ENCODE measurements around the gene CLEC11A. TPM values are rescaled to one million over a fixed set of nuclear protein-coding genes. Genes with fewer than 3 reads are reported as not detected.

The CLEC11A gene
- polyA plus RNA-seq, 1 donor (not counting 4 experiments of a cell fraction or from before 2014, with no cell fraction given) = 0.56 TPM

GRCh38 chr19:50702158-50702870 lies 20.9 kb upstream of the CLEC11A start:
- Histone ChIP-seq H4K20me1 (ENCODE audit: control insufficient read depth, extremely low read depth, insufficient read depth, low read length) (no peaks in the 10 kb centered on the region), H3K9me3 (ENCODE audit: control insufficient read depth, low read depth, low read length) (no peaks in the 10 kb centered on the region), H3K36me3 (ENCODE audit: control insufficient read depth in 2 of 2, extremely low read depth in 1 of 2, insufficient read depth in 2 of 2, low read length in 2 of 2) (no peaks in the 10 kb centered on the region), H3K79me2 (ENCODE audit: control insufficient read depth, insufficient read depth, low read length) (no peaks in the 10 kb centered on the region), H2AFZ (ENCODE audit: control insufficient read depth, low read length) (no peak overlapping the region), H3K4me1 (ENCODE audit: control insufficient read depth, extremely low read depth, insufficient read depth, low read length) (no peaks in the 10 kb centered on the region), H3K9ac (ENCODE audit: control insufficient read depth, extremely low read depth, insufficient read depth, low read length) (no peak overlapping the region), H3K27ac (ENCODE audit: control insufficient read depth, insufficient read depth, low read length) (no peak overlapping the region), H3K4me3 (ENCODE audit: control insufficient read depth in 2 of 3, extremely low read depth in 1 of 3, insufficient read depth in 2 of 3, low read depth in 1 of 3, low read length in 3 of 3) (no peak overlapping the region), H3K27me3 (ENCODE audit: control insufficient read depth, extremely low read depth, insufficient read depth, low read length) (peaks cover 14% of the 10 kb centered on the region), H3K4me2 (ENCODE audit: control insufficient read depth, extremely low read depth, insufficient read depth, low read depth, low read length) (no peak overlapping the region), H3K9me1 (ENCODE audit: control insufficient read depth, extremely low read depth, insufficient read depth, low read length) (no peaks in the 10 kb centered on the region)
- TF ChIP-seq EZH2 (IDR thresholded peaks at IDR 0.05; ENCODE audit: low read length) = no peak
- TF ChIP-seq, protein P1, sequence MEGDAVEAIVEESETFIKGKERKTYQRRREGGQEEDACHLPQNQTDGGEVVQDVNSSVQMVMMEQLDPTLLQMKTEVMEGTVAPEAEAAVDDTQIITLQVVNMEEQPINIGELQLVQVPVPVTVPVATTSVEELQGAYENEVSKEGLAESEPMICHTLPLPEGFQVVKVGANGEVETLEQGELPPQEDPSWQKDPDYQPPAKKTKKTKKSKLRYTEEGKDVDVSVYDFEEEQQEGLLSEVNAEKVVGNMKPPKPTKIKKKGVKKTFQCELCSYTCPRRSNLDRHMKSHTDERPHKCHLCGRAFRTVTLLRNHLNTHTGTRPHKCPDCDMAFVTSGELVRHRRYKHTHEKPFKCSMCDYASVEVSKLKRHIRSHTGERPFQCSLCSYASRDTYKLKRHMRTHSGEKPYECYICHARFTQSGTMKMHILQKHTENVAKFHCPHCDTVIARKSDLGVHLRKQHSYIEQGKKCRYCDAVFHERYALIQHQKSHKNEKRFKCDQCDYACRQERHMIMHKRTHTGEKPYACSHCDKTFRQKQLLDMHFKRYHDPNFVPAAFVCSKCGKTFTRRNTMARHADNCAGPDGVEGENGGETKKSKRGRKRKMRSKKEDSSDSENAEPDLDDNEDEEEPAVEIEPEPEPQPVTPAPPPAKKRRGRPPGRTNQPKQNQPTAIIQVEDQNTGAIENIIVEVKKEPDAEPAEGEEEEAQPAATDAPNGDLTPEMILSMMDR (optimal IDR thresholded peaks at IDR 0.05 in 1 of 3, IDR thresholded peaks at IDR 0.05 in 1 of 3, conservative IDR thresholded peaks at IDR 0.05 in 1 of 3; ENCODE audit: extremely low read depth in 1 of 3, insufficient read depth in 2 of 3, low read length in 3 of 3) = no peak
- DNase-seq (ENCODE audit: low read depth, low spot score) = no peak
- no peak for FAIRE-seq
- dilution Hi-C loops (cut with MboI; ENCODE audit: extremely low pct_ligation_motif_present, low sequenced_read_pairs) = no loop called here

DNA sequence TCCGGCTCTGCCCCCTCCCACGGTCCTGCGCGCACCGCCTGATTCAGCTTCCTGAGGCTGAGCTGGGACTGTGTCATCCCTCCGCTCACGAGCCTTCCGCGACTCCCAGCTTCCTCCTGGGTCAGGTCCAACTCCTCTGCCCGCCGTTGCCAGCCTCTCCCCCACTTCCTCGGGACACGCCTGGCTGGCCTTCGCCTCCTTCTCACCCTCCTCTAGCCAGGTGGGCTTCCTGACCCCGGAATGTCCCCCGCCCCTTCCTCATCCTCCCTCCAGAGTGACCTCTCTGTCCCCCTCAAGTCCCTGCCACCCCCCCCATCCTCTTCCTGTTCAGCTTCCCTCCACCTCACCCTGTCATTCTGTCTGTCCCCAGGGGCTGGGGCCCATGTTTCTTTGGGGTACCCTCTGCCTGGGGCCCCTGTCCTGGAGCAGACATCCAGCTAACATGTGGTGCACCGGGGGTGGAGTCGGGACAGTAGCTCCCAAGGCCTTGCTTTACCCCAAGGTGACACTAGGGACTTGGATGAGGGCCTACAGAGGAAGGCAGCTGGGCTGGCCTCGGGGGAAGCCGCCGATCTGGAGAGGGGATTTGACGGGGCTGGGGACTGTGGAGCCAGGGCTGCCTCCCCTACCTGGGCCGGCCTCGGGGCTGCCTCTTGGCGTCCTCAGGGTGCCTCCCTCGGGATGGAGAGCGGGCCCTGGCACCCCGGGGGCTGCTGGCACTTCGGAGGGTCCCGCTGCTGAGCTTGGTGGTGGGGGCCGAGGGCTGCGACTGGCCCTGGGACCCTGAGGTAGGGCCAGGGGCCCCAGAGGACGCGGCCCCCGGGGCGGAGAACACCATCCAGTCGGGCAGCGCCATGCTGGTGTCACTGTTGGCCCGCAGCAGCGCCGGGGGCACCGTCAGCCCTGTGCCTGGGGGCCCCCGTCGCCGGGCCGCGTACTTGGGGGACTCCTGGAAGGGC lies 20.0 kb upstream of the CLEC11A start:
- no peak overlapping the region for H3K4me2 ChIP-seq (ENCODE audit: control insufficient read depth, extremely low read depth, insufficient read depth, low read depth, low read length)
- DNase-seq (ENCODE audit: low read depth, low spot score) (no peak), FAIRE-seq (no peak)
- no peaks in the 10 kb centered on the region for H3K79me2 ChIP-seq (ENCODE audit: control insufficient read depth, insufficient read depth, low read length)
- no peak overlapping the region for H3K4me3 ChIP-seq (ENCODE audit: control insufficient read depth in 2 of 3, extremely low read depth in 1 of 3, insufficient read depth in 2 of 3, low read depth in 1 of 3, low read length in 3 of 3)
- dilution Hi-C loops (cut with MboI; ENCODE audit: extremely low pct_ligation_motif_present, low sequenced_read_pairs) = no loop called here
- H3K9ac ChIP-seq (ENCODE audit: control insufficient read depth, extremely low read depth, insufficient read depth, low read length) = no peak overlapping the region
- no peaks in the 10 kb centered on the region for H4K20me1 ChIP-seq (ENCODE audit: control insufficient read depth, extremely low read depth, insufficient read depth, low read length)
- TF ChIP-seq EZH2 (IDR thresholded peaks at IDR 0.05; ENCODE audit: low read length) = no peak
- TF ChIP-seq, protein P1 (optimal IDR thresholded peaks at IDR 0.05 in 1 of 3, IDR thresholded peaks at IDR 0.05 in 1 of 3, conservative IDR thresholded peaks at IDR 0.05 in 1 of 3; ENCODE audit: extremely low read depth in 1 of 3, insufficient read depth in 2 of 3, low read length in 3 of 3) = no peak
- H3K4me1 ChIP-seq (ENCODE audit: control insufficient read depth, extremely low read depth, insufficient read depth, low read length) = no peaks in the 10 kb centered on the region
- no peaks in the 10 kb centered on the region for H3K9me3 ChIP-seq (ENCODE audit: control insufficient read depth, low read depth, low read length)
- no peaks in the 10 kb centered on the region for H3K36me3 ChIP-seq (ENCODE audit: control insufficient read depth in 2 of 2, extremely low read depth in 1 of 2, insufficient read depth in 2 of 2, low read length in 2 of 2)
- no peaks in the 10 kb centered on the region for H3K9me1 ChIP-seq (ENCODE audit: control insufficient read depth, extremely low read depth, insufficient read depth, low read length)
- H2AFZ ChIP-seq (ENCODE audit: control insufficient read depth, low read length) = no peak overlapping the region
- H3K27ac ChIP-seq (ENCODE audit: control insufficient read depth, insufficient read depth, low read length) = no peak overlapping the region
- H3K27me3 ChIP-seq (ENCODE audit: control insufficient read depth, extremely low read depth, insufficient read depth, low read length) = peaks cover 14% of the 10 kb centered on the region
